ENCODE measurements around the gene PADI2. TPM values are rescaled to one million over a fixed set of nuclear protein-coding genes. Genes with fewer than 3 reads are reported as not detected.

The PADI2 gene
- total RNA-seq, 6 donors from 2014 or later = 1.9 to 25.2 (median 4.9) TPM

DNA sequence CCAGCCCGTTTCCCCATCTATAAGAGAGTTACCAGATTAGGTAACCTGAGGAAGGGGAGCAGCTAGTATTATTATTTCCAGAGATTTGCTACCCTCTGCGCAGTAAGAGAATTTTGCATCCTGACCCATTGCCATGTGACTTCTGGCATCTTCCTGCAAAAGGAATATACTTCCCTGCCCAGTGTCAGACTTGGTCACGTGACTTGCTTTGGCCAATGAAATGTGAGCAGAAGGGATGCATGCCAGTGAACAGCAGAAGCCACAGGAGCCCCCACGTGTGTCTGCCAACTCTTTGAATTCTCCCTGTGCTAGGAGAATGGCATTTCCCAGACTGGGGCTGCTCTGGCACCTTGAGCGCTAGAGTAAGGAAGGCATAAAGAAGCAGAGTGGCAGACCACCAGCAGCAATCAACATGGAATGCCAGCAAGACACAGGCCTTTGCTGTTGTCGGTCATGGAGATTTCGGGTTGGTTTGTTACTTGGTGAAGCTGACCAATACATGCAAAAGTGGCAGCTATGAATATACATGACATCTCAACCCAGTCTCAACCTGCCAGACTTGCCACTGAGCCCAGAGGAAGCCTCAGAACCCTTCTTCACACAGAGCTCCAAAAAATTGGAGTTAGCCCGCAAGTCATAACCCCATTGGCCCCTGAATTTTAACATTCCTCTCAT lies 39.0 kb downstream of the PADI2 start:
- H3K9me3 ChIP-seq = no peaks in the 10 kb centered on the region
- ATAC-seq (ENCODE audit: low FRiP score in 2 of 2) (no peak), DNase-seq (no peak)
- no peak overlapping the region for H3K27ac ChIP-seq
- H3K36me3 ChIP-seq = no peaks in the 10 kb centered on the region
- H3K4me3 ChIP-seq = no peak overlapping the region
- H3K27me3 ChIP-seq = no peaks in the 10 kb centered on the region
- peaks cover 0 to 11% (median 0%) of the 10 kb centered on the region in 4 donors for H3K4me1 ChIP-seq
- WGBS, 2 donors = 84 to 93% methylated on average over 7 to 8 of the region's 8 CpGs
- TF ChIP-seq, protein P1, sequence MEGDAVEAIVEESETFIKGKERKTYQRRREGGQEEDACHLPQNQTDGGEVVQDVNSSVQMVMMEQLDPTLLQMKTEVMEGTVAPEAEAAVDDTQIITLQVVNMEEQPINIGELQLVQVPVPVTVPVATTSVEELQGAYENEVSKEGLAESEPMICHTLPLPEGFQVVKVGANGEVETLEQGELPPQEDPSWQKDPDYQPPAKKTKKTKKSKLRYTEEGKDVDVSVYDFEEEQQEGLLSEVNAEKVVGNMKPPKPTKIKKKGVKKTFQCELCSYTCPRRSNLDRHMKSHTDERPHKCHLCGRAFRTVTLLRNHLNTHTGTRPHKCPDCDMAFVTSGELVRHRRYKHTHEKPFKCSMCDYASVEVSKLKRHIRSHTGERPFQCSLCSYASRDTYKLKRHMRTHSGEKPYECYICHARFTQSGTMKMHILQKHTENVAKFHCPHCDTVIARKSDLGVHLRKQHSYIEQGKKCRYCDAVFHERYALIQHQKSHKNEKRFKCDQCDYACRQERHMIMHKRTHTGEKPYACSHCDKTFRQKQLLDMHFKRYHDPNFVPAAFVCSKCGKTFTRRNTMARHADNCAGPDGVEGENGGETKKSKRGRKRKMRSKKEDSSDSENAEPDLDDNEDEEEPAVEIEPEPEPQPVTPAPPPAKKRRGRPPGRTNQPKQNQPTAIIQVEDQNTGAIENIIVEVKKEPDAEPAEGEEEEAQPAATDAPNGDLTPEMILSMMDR (IDR thresholded peaks at IDR 0.05) = no peak
- no peak for TF ChIP-seq POLR2A (IDR thresholded peaks at IDR 0.05)
- TF ChIP-seq POLR2AphosphoS5 (IDR thresholded peaks at IDR 0.05) = no peak
- TF ChIP-seq EP300 (IDR thresholded peaks at IDR 0.05) = no peak

DNA sequence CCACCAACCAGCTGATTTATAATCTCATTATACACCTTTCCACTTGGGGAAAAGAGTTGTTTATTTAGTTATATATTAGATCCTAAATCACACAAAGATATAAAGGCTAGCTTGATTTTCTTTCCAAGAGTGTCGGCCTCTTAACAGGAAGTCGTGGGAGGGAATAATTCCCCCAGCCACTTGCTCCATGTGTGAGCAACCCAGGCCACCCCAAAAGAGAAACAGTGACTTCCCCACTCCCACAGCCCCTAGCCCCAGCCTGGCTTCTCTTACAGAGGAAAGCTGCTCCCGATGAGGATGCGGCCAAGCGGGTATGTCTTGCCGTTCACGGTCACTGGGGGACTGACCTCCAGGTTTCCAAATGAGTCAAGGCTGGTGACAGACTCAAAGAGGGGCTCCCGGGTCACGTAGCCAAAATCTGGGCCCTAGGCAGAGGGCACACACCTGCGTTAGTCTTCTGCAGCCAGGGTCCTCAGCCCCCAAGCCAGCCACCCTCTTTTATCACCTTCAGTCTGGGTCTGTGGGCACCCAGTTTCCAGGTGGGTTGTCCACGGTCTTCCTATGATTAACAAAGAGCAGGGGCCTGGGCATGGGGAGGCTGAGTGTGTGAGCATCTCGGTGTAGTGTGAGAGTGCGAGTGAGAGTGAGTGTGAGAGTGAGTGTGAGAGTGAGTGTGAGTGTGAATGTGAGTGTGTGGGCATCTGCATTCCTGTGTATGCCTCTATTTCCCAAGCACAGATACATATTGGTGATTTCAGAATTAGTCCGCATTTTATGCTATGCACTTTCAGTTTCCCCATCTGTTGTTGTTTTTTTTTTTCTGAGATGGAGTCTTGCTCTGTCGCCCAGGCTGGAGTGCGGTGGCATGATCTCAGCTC lies 40.0 kb downstream of the PADI2 start:
- Histone ChIP-seq H3K36me3 (no peaks in the 10 kb centered on the region), H3K4me1 (peaks cover 0 to 11% (median 0%) of the 10 kb centered on the region in 4 donors), H3K9me3 (no peaks in the 10 kb centered on the region), H3K27me3 (no peaks in the 10 kb centered on the region), H3K27ac (no peak overlapping the region), H3K4me3 (no peak overlapping the region)
- DNase-seq (no peak), ATAC-seq (ENCODE audit: low FRiP score in 2 of 2) (no peak)
- 78 to 81% methylated on average over 16 of the region's 16 CpGs for WGBS, 2 donors
- TF ChIP-seq POLR2AphosphoS5 (IDR thresholded peaks at IDR 0.05) = no peak

DNA sequence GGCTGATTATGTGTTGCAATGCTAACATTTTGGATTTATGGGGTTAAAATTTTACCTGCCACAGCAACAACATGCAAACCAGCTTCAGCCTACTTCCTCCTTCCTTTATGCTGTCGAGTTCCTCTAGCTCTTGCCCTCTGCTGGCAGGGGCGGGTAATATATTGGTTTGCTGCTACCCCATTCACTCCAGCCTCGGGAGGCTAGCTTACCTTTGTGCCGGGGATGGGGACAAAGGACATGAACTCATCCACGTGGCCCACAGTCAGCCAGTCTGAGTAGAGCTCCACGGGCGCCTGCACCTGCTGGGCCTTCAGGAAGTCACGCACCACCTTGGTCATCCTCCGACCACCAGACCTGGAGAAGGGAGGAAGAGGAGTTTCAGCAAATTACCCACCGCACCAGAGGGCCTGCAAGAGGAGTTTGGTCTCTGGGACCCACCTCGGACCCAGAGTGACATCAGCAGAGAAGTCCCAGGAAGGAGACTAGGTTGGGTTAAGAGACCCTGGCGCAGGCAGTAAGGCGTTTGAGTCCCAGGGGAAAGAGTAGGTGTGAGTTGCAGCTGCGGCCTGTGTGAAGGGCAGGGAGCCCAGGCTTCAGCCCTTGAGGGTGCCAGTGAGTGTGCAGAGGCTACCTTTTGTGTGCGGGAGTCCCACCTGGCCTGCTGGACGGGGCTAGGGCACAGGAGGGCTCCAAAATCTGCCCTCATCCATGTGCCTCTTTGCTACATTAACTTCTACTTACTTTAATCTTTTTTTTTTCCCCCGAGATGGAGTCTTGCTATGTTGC lies 43.6 kb downstream of the PADI2 start:
- no peak overlapping the region for H3K27ac ChIP-seq
- TF ChIP-seq EP300 (IDR thresholded peaks at IDR 0.05) = no peak
- TF ChIP-seq, protein P1 (IDR thresholded peaks at IDR 0.05) = peak in 5 of 6 experiments; percentile 17 to 60 (median 35)
- H3K4me1 ChIP-seq = no peaks in the 10 kb centered on the region
- no peaks in the 10 kb centered on the region for H3K36me3 ChIP-seq
- no peaks in the 10 kb centered on the region for H3K27me3 ChIP-seq
- ATAC-seq (ENCODE audit: low FRiP score in 2 of 2) (peak in 1 of 2 donors; percentile 55), DNase-seq (peak in 1 of 2 donors; percentile 46)
- H3K9me3 ChIP-seq = no peaks in the 10 kb centered on the region
- H3K4me3 ChIP-seq = no peak overlapping the region
- 69 to 77% methylated on average over 14 to 17 of the region's 17 CpGs for WGBS, 2 donors

DNA sequence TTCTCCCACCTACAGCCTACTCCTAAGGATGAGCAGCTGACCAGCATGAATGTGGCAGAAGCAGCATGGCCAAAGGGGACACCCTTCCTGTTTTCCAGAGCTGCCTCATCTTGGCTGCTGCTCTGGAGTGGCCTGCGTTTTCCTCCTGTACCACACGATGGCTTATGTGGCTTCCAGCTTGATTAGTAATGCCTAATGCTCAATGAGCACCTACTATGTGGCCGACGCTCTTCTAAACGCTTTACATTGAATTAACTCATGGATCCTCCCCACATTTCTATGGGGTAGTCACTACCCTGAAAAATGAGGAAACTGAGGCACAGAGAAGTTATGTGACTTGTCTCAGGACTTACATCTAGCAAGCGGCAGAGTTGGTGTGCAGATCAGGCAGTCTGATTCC lies 47.5 kb downstream of the PADI2 start:
- H3K9me3 ChIP-seq = no peaks in the 10 kb centered on the region
- no peak overlapping the region for H3K27ac ChIP-seq
- no peak for DNase-seq
- no peaks in the 10 kb centered on the region for H3K36me3 ChIP-seq
- no peak for ATAC-seq (ENCODE audit: low FRiP score in 2 of 2)
- 76 to 86% methylated on average over 6 of the region's 6 CpGs for WGBS, 2 donors
- no peaks in the 10 kb centered on the region for H3K27me3 ChIP-seq
- H3K4me3 ChIP-seq = no peak overlapping the region
- H3K4me1 ChIP-seq = peaks cover 0 to 3% (median 0%) of the 10 kb centered on the region in 4 donors
- TF ChIP-seq POLR2AphosphoS5 (IDR thresholded peaks at IDR 0.05) (no peak), EP300 (IDR thresholded peaks at IDR 0.05) (no peak), POLR2A (IDR thresholded peaks at IDR 0.05) (no peak)
- TF ChIP-seq, protein P1 (IDR thresholded peaks at IDR 0.05) = no peak

DNA sequence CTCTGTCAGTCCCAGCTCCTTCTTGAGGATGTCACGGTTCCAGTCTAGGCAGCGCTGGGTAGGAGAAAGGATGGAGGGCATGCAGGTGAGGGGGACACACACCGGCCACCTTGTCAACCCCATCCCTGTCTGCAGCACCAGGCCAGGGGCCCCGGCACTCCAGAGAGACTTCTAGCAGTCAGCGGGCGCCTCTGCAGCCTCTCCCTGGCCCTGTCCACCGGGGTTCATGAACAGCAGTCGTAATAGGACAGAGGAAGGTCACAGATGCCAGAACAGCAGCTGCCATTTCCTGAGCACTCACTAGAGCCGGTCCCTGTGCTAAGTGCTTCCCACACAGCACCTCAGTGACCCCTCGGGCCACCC lies 49.1 kb downstream of the PADI2 start:
- peaks cover 0 to 3% (median 1%) of the 10 kb centered on the region in 4 donors for H3K4me1 ChIP-seq
- H3K9me3 ChIP-seq = peaks cover 0 to 3% (median under 1%) of the 10 kb centered on the region in 4 donors
- DNase-seq = no peak
- 46 to 64% methylated on average over 3 to 10 of the region's 10 CpGs for WGBS, 2 donors
- no peak for ATAC-seq (ENCODE audit: low FRiP score in 2 of 2)
- no peak overlapping the region for H3K27ac ChIP-seq
- no peak overlapping the region for H3K4me3 ChIP-seq
- no peaks in the 10 kb centered on the region for H3K36me3 ChIP-seq
- no peaks in the 10 kb centered on the region for H3K27me3 ChIP-seq
- TF ChIP-seq EP300 (IDR thresholded peaks at IDR 0.05) (no peak), POLR2AphosphoS5 (IDR thresholded peaks at IDR 0.05) (no peak), POLR2A (IDR thresholded peaks at IDR 0.05) (no peak)
- TF ChIP-seq, protein P1 (IDR thresholded peaks at IDR 0.05) = no peak

Data from upper lobe of left lung (tissue), 6 donors.